Suprapubic skin (tissue), 4 donors: Measurements from ENCODE around the gene NSF. TPM values are rescaled to one million over a fixed set of nuclear protein-coding genes. Genes with fewer than 3 reads are reported as not detected.

Experiments used
- DNase-seq, 2 donors: peaks; one replicate each; pipeline ENCODE4 v3.0.0-alpha.2; 2019; ENCODE audit warnings: low spot score in 2 of 2
- H3K27ac ChIP-seq: fragments of 200-600 bp; sonication (generic); one replicate; pipeline ENCODE4 v1.5.1; 2019
- H3K27me3 ChIP-seq: fragments of 200-600 bp; sonication (generic); one replicate; pipeline ENCODE4 v1.5.1; 2019
- H3K36me3 ChIP-seq: fragments of 200-600 bp; sonication (generic); one replicate; pipeline ENCODE4 v1.5.1; 2019
- H3K4me1 ChIP-seq: fragments of 200-600 bp; sonication (generic); one replicate; pipeline ENCODE4 v1.5.1; 2019
- H3K4me3 ChIP-seq: fragments of 200-600 bp; sonication (generic); one replicate; pipeline ENCODE4 v1.5.1; 2019; ENCODE audit warnings: mild to moderate bottlenecking
- H3K9me3 ChIP-seq: fragments of 200-600 bp; sonication (generic); one replicate; pipeline ENCODE4 v1.5.1; 2019
- EP300 ChIP-seq: sonication (generic); formaldehyde crosslinking; IDR thresholded peaks from one replicate; pipeline ENCODE4 v1.6.1; 2017; ENCODE audit warnings: antibody characterized with exemption
- POLR2A ChIP-seq, 2 donors: fragments of 450-650 bp; IDR thresholded peaks; one replicate each; pipeline ENCODE4 v1.6.1; 2017; ENCODE audit warnings: antibody characterized with exemption in 2 of 2, mild to moderate bottlenecking in 2 of 2, moderate library complexity in 2 of 2
- POLR2AphosphoS5 ChIP-seq, 3 donors: sonication (generic); formaldehyde crosslinking; IDR thresholded peaks; one replicate each; pipeline ENCODE4 v1.6.1; 2017; ENCODE audit warnings: antibody characterized with exemption in 3 of 3
- WGBS: methylation state at CpG from one replicate; pipeline ENCODE4 v1.1.5; 2018; 5-methylcytosine and 5-hydroxymethylcytosine counted together
- total RNA-seq, 4 donors: library from RNA; depleted of rRNA; stranded (reverse); fragments of >200 nt; gene quantifications; one replicate each; pipeline ENCODE4 v1.1.0, GENCODE V29; 2016
- TF ChIP-seq, protein P1 (sequence below), 2 donors: fragments of 200-600 bp in 1 of 2; fragments of 450-650 bp in 1 of 2; sonication (generic) in 1 of 2; IDR thresholded peaks; one replicate each; pipeline ENCODE4 v1.5.1; 2016 to 2019; ENCODE audit warnings: antibody characterized with exemption in 2 of 2, mild to moderate bottlenecking in 1 of 2, moderate library complexity in 1 of 2

The NSF gene
- total RNA-seq, 4 donors from 2014 or later: 20.3 to 41.9 (median 29.0) TPM

DNA sequence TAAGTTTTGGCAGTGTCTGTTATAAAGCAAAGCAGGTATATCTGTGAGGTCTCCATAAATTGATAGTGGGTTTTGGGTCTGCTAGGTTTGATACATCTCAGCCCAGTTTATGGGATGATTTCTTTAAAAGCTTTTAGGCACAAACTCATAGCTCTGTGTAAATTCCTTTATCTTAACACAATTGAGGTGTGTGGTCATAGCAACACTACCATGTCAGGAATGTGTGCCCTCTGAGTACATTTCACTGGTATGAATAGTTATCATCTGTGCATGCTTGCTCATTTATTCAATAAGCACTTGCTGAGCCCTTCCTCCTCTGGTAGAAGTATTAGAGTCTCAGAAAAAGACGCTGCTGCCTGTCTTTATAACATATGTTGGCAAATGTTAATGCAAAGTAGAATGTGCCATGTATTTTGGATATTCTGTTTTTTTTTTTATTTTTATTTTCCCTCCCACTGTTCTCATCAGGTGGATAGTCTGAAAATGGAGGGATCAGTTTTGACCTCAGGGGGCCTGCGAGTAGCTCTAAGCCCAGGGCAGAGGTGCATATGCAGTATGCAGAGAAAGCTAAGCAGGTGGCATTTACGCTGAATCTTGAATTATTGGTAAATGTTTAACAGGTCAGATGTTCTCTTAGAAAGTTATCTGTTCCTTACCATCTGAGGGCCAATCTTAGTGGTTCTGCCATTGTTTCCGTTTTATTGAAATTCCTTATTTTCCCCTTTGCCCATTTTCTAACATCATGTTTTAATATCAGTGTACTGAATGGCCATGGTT lies 137.3 kb downstream of the NSF start:
- no peaks in the 10 kb centered on the region for H3K27me3 ChIP-seq
- H3K4me1 ChIP-seq: no peaks in the 10 kb centered on the region
- H3K27ac ChIP-seq: no peak overlapping the region
- H3K9me3 ChIP-seq: no peaks in the 10 kb centered on the region
- peaks cover 19% of the 10 kb centered on the region for H3K36me3 ChIP-seq
- TF ChIP-seq, protein P1, sequence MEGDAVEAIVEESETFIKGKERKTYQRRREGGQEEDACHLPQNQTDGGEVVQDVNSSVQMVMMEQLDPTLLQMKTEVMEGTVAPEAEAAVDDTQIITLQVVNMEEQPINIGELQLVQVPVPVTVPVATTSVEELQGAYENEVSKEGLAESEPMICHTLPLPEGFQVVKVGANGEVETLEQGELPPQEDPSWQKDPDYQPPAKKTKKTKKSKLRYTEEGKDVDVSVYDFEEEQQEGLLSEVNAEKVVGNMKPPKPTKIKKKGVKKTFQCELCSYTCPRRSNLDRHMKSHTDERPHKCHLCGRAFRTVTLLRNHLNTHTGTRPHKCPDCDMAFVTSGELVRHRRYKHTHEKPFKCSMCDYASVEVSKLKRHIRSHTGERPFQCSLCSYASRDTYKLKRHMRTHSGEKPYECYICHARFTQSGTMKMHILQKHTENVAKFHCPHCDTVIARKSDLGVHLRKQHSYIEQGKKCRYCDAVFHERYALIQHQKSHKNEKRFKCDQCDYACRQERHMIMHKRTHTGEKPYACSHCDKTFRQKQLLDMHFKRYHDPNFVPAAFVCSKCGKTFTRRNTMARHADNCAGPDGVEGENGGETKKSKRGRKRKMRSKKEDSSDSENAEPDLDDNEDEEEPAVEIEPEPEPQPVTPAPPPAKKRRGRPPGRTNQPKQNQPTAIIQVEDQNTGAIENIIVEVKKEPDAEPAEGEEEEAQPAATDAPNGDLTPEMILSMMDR (IDR thresholded peaks at IDR 0.05): no peak
- TF ChIP-seq EP300 (no peak), POLR2A (IDR thresholded peaks at IDR 0.05) (no peak), POLR2AphosphoS5 (IDR thresholded peaks at IDR 0.05) (no peak)
- whole genome bisulfite sequencing: 94% methylated on average over 4 of the region's 4 CpGs
- no peak for DNase-seq
- no peak overlapping the region for H3K4me3 ChIP-seq

DNA sequence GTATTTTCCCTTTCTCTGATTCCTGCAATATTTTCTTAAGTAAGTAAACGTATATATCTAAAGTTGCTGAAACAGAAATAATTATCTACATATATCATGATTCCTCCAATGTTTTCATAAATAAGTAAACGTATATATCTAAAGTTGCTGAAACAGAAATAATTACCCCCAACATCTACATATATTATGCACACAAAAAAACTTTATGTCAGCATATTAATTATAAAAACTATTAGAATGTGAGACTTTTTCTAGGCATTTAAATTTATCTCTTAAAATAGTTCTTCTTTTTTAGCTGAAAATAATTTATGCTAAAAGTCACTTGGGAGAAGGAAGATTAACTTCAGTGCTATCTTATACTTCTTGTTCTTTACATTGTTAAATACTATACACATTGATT lies 139.6 kb downstream of the NSF start:
- H3K27me3 ChIP-seq: no peaks in the 10 kb centered on the region
- WGBS: 72% methylated on average over 2 of the region's 2 CpGs
- no peak for TF ChIP-seq EP300
- no peak for TF ChIP-seq POLR2A (IDR thresholded peaks at IDR 0.05)
- TF ChIP-seq, protein P1 (IDR thresholded peaks at IDR 0.05): no peak
- TF ChIP-seq POLR2AphosphoS5 (IDR thresholded peaks at IDR 0.05): no peak
- no peak overlapping the region for H3K4me3 ChIP-seq
- no peak for DNase-seq
- H3K36me3 ChIP-seq: peaks cover 19% of the 10 kb centered on the region
- no peak overlapping the region for H3K27ac ChIP-seq
- H3K9me3 ChIP-seq: no peaks in the 10 kb centered on the region
- peaks cover 6% of the 10 kb centered on the region for H3K4me1 ChIP-seq

DNA sequence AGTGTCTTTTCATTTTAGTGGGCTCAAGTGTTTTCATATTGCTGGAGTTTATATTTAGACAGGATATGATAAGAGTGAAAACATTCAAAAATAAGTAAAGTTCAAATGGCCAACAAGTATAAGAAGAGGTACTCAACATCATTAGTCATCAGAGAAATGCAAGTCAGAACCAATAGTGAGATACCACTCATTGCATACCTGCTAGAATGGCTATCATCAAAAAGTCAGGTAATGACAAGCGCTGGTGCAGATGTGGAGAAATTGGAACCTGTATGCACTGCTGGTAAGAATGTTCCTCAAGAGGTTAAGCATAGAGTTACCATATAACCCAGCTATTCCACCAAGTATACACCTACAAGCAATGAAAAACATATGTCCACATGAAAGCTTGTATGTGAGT lies 140.2 kb downstream of the NSF start:
- no peak for DNase-seq

DNA sequence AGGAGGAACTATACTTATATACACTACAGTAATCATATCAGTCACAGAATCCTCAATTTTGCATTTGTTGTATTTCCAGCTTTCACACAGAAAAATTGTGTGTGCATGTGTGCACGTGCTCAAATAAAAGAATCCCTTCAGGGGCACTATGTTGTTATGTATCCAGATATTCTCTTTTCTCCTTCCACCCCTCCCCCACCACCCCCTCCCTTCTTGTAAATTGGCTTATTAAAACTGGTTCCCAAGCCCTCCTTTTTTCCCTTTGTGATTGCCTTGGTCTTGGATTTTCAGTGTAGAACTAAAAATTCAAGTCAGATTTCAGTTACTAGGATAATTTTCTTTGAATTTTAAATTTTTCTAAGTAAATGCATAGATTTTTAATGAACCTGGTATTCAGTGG lies 141.7 kb downstream of the NSF start:
- no peak for DNase-seq
- no peak overlapping the region for H3K27ac ChIP-seq
- no peaks in the 10 kb centered on the region for H3K27me3 ChIP-seq
- WGBS: 60% methylated on average over 1 of the region's 1 CpG
- TF ChIP-seq POLR2A (IDR thresholded peaks at IDR 0.05) (no peak), EP300 (no peak), POLR2AphosphoS5 (IDR thresholded peaks at IDR 0.05) (no peak)
- TF ChIP-seq, protein P1 (IDR thresholded peaks at IDR 0.05): no peak
- no peak overlapping the region for H3K4me3 ChIP-seq
- H3K4me1 ChIP-seq: peaks cover 6% of the 10 kb centered on the region
- no peaks in the 10 kb centered on the region for H3K9me3 ChIP-seq
- peaks cover 14% of the 10 kb centered on the region for H3K36me3 ChIP-seq

More for the DNA sequence above, 140.2 kb downstream of the NSF start:
- no peak overlapping the region for H3K4me3 ChIP-seq
- no peaks in the 10 kb centered on the region for H3K9me3 ChIP-seq
- peaks cover 19% of the 10 kb centered on the region for H3K36me3 ChIP-seq
- H3K27ac ChIP-seq: no peak overlapping the region
- H3K27me3 ChIP-seq: no peaks in the 10 kb centered on the region
- H3K4me1 ChIP-seq: peaks cover 6% of the 10 kb centered on the region
- WGBS: 72% methylated on average over 1 of the region's 1 CpG
- no peak for TF ChIP-seq POLR2A (IDR thresholded peaks at IDR 0.05)
- no peak for TF ChIP-seq EP300
- TF ChIP-seq, protein P1 (IDR thresholded peaks at IDR 0.05): no peak
- TF ChIP-seq POLR2AphosphoS5 (IDR thresholded peaks at IDR 0.05): no peak

DNA sequence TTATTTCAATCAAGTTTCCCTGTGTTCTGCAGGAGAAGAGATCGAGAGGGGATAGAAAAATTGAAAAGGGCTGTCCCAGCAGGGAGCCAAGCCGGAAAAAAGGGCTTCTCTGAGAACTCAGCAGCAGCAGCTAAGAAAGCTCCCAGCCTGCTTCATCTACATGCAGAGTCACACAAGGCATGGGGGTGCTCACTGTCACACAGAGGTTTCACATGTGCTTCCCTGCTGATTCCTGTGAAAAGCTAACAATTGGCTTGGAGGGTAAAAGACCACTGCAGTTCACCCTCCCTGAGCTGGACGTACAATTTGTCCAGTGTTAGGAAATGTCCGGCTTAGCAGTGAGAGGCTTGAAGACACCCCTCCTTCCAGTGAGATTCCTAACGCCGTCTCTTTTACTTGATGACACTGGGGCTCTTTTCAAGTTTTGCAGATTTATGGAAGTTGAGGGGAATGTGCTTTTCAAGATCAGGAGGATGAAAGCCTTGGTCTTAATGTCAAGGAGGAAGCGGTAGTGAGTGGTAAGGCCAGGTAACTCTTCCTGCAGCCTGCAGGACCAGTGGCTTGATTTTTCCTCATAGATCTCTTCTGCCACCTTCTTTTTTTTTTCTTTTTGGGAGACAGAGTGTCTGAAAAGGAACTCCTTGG lies 142.4 kb downstream of the NSF start:
- Histone ChIP-seq H3K27ac (no peak overlapping the region), H3K36me3 (peaks cover 8% of the 10 kb centered on the region), H3K4me1 (peaks cover 6% of the 10 kb centered on the region), H3K9me3 (no peaks in the 10 kb centered on the region), H3K27me3 (no peaks in the 10 kb centered on the region), H3K4me3 (no peak overlapping the region)
- DNase-seq: no peak
- 76% methylated on average over 7 of the region's 7 CpGs for WGBS
- no peak for TF ChIP-seq POLR2AphosphoS5 (IDR thresholded peaks at IDR 0.05)
